ENCODE results near the gene HSP90AB1. TPM values are rescaled to one million over a fixed set of nuclear protein-coding genes. Genes with fewer than 3 reads are reported as not detected.
A peak's percentile ranks its signal among the peaks of the same experiment; 100 is the strongest.

HSP90AB1 gene
- total RNA-seq, 1 experiment from 2014 or later = 1,280 TPM

DNA sequence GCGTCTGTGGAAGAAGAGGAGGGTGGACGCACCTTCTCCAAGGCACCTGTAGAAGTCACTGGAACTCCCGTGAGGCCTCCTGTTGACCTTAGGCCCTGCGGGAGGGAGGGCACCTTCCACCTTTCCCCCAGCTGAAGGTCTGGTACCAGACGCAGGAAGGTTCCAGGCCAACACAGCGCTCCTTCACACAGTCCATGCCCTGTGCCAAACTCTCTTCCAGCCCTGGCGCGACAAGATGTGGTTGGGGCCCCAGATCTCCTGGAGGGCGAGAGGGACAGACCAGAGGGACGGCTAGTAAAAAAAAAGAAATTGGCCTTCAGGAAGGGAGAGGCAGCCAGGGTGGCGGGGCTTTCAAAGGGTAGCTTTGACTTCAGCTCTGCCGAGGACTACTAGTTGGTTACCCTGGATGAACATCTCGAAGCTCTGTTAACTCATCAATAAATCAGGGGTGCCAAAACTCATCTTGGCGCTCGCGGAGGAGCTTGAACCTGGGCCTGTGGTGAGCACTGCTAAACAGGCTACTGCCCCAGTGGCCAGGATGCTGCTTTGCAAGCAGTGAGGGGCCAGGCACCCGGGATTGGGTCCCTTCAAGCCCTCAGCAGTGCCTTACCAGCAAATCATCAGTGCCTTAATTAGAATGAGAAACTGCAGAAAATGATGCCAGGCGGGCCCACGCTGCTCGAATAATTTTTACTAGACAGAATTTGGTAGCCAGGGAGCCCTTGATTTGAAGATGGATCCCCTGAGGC lies 51.3 kb downstream of the HSP90AB1 start:
- peaks cover 28% of the 10 kb centered on the region for H3K27me3 ChIP-seq (ENCODE audit: low read length)
- peak; percentile 27 for ATAC-seq
- H3F3A ChIP-seq (ENCODE audit: low read length, unreplicated experiment) = no peaks in the 10 kb centered on the region
- H3K79me2 ChIP-seq (ENCODE audit: low read length) = no peaks in the 10 kb centered on the region
- no peaks in the 10 kb centered on the region for H3K9me3 ChIP-seq (ENCODE audit: low read length)
- ChIA-PET POLR2A (ENCODE audit: unreplicated experiment) (no interaction called here), CTCF (no interaction called here)
- no peak for DNase-seq
- no peaks in the 10 kb centered on the region for H3K9me2 ChIP-seq (replicated peaks; ENCODE audit: low read length)
- no TSS peak for BruUV-seq (replicated peaks)
- no peaks in the 10 kb centered on the region for H4K20me1 ChIP-seq (ENCODE audit: low read length)
- no peak overlapping the region for H3K9ac ChIP-seq (ENCODE audit: low read length)
- intact Hi-C loops (cut with micrococcal nuclease) = no loop called here
- H3K27ac ChIP-seq (ENCODE audit: low read length) = no peak overlapping the region
- H3K4me2 ChIP-seq (ENCODE audit: low read length) = peak overlapping the region; percentile 73
- no peaks in the 10 kb centered on the region for H3K4me1 ChIP-seq (ENCODE audit: insufficient read depth, low read length)
- H3K36me3 ChIP-seq (ENCODE audit: low read depth, low read length) = peaks cover 17% of the 10 kb centered on the region; the same call in 1 of the 2 replicates
- H2AFZ ChIP-seq (ENCODE audit: low read length) = no peak overlapping the region
- TF ChIP-seq, protein P1, sequence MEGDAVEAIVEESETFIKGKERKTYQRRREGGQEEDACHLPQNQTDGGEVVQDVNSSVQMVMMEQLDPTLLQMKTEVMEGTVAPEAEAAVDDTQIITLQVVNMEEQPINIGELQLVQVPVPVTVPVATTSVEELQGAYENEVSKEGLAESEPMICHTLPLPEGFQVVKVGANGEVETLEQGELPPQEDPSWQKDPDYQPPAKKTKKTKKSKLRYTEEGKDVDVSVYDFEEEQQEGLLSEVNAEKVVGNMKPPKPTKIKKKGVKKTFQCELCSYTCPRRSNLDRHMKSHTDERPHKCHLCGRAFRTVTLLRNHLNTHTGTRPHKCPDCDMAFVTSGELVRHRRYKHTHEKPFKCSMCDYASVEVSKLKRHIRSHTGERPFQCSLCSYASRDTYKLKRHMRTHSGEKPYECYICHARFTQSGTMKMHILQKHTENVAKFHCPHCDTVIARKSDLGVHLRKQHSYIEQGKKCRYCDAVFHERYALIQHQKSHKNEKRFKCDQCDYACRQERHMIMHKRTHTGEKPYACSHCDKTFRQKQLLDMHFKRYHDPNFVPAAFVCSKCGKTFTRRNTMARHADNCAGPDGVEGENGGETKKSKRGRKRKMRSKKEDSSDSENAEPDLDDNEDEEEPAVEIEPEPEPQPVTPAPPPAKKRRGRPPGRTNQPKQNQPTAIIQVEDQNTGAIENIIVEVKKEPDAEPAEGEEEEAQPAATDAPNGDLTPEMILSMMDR (conservative IDR thresholded peaks at IDR 0.05; ENCODE audit: low read depth, low read length) = no peak
- TF ChIP-seq EZH2 (IDR thresholded peaks at IDR 0.05; ENCODE audit: low read length, unreplicated experiment) = no peak
- TF ChIP-seq EZH2phosphoT487 (IDR thresholded peaks at IDR 0.05; ENCODE audit: borderline replicate concordance, low read length) = no peak
- H3K4me3 ChIP-seq (ENCODE audit: low read length) = no peak overlapping the region; the same call in 1 of the 2 replicates

- peaks cover 28% of the 10 kb centered on the region for H3K27me3 ChIP-seq (ENCODE audit: low read length)
- TF ChIP-seq EZH2 (IDR thresholded peaks at IDR 0.05; ENCODE audit: low read length, unreplicated experiment) (no peak), EZH2phosphoT487 (IDR thresholded peaks at IDR 0.05; ENCODE audit: borderline replicate concordance, low read length) (no peak)
- TF ChIP-seq, protein P1 (conservative IDR thresholded peaks at IDR 0.05; ENCODE audit: low read depth, low read length) = no peak
- H3K36me3 ChIP-seq (ENCODE audit: low read depth, low read length) = peaks cover 17% of the 10 kb centered on the region; the same call in 1 of the 2 replicates
- no peaks in the 10 kb centered on the region for H3K4me1 ChIP-seq (ENCODE audit: insufficient read depth, low read length)
- ChIA-PET CTCF (no interaction called here), POLR2A (ENCODE audit: unreplicated experiment) (interaction anchor here (0.6 kb wide), 1 partner anchor 45 kb away, joined by 3 read pairs; no protein-coding TSS in a partner anchor)
- DNase-seq (no peak), ATAC-seq (no peak)
- no peaks in the 10 kb centered on the region for H4K20me1 ChIP-seq (ENCODE audit: low read length)
- TSS peak; percentile 20 for BruUV-seq (replicated peaks)
- H3K9ac ChIP-seq (ENCODE audit: low read length) = no peak overlapping the region
- no peaks in the 10 kb centered on the region for H3K9me3 ChIP-seq (ENCODE audit: low read length)
- H3F3A ChIP-seq (ENCODE audit: low read length, unreplicated experiment) = no peaks in the 10 kb centered on the region
- intact Hi-C loops (cut with micrococcal nuclease) = no loop called here
- no peak overlapping the region for H3K27ac ChIP-seq (ENCODE audit: low read length)
- H3K4me2 ChIP-seq (ENCODE audit: low read length) = no peak overlapping the region
- H3K4me3 ChIP-seq (ENCODE audit: low read length) = no peak overlapping the region
- no peaks in the 10 kb centered on the region for H3K9me2 ChIP-seq (replicated peaks; ENCODE audit: low read length)
- H2AFZ ChIP-seq (ENCODE audit: low read length) = no peak overlapping the region
- H3K79me2 ChIP-seq (ENCODE audit: low read length) = no peaks in the 10 kb centered on the region
Measured at GRCh38 chr6:44298864-44299263, 52.0 kb downstream of the HSP90AB1 start.

DNA sequence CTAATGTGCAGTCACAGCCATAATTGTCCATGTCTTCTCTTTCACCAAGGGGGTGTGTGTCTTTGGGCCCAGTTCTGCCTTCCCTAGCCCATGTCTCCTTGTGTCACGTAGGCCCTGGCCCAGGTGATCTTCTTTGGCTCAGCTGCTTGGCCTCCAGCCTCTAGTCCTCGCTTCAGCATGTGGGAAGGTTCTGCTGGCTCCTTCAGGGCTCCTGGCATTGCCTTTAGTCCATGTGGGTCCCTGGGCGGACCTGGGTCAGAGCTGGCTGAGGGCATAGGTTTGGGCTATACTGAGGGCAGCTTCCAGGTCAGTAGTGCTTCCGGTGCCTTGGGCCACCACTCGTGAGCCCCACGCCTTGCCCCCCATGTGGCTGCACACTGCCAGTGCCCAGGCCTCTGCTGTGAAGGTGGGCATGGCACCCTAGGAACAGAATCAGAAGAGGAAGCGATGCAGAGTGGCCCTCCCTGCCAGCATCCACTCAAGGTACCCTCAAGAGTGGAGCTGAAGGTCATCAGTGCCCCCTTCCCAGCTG lies 53.5 kb downstream of the HSP90AB1 start:
- intact Hi-C loops (cut with micrococcal nuclease) = loop anchor here (5.0 kb wide), 1 partner anchor 33 kb away; the partner anchor contains the start of gene NFKBIE
- H3K4me3 ChIP-seq (ENCODE audit: low read length) = no peak overlapping the region
- ChIA-PET CTCF (no interaction called here), POLR2A (ENCODE audit: unreplicated experiment) (interaction anchor here (0.6 kb wide), 1 partner anchor 10 kb away, joined by 3 read pairs; no protein-coding TSS in a partner anchor)
- H3K27ac ChIP-seq (ENCODE audit: low read length) = no peak overlapping the region
- no peak for TF ChIP-seq EZH2 (IDR thresholded peaks at IDR 0.05; ENCODE audit: low read length, unreplicated experiment)
- TF ChIP-seq EZH2phosphoT487 (IDR thresholded peaks at IDR 0.05; ENCODE audit: borderline replicate concordance, low read length) = no peak
- TF ChIP-seq, protein P1 (conservative IDR thresholded peaks at IDR 0.05; ENCODE audit: low read depth, low read length) = no peak
- no peaks in the 10 kb centered on the region for H3K4me1 ChIP-seq (ENCODE audit: insufficient read depth, low read length)
- H3K4me2 ChIP-seq (ENCODE audit: low read length) = no peak overlapping the region
- H3K9ac ChIP-seq (ENCODE audit: low read length) = no peak overlapping the region
- DNase-seq = no peak
- no peaks in the 10 kb centered on the region for H4K20me1 ChIP-seq (ENCODE audit: low read length)
- H3K27me3 ChIP-seq (ENCODE audit: low read length) = peaks cover 28% of the 10 kb centered on the region
- H3K9me2 ChIP-seq (replicated peaks; ENCODE audit: low read length) = no peaks in the 10 kb centered on the region
- no peak for ATAC-seq
- no peak overlapping the region for H2AFZ ChIP-seq (ENCODE audit: low read length)
- H3K9me3 ChIP-seq (ENCODE audit: low read length) = no peaks in the 10 kb centered on the region
- H3K36me3 ChIP-seq (ENCODE audit: low read depth, low read length) = peaks cover 30% of the 10 kb centered on the region
- no peaks in the 10 kb centered on the region for H3K79me2 ChIP-seq (ENCODE audit: low read length)
- no peaks in the 10 kb centered on the region for H3F3A ChIP-seq (ENCODE audit: low read length, unreplicated experiment)
- BruUV-seq (replicated peaks) = no TSS peak

All from PC-3 (cell line).